T-cell (primary cell): ENCODE data around the gene RCN2. TPM values are rescaled to one million over a fixed set of nuclear protein-coding genes. Genes with fewer than 3 reads are reported as not detected.

Experiments
- ATAC-seq, 4 experiments: fragments of 200-7000 bp in 3 of 4; fragments of 150-1000 bp in 1 of 4; cut with Tn5 transposase; replicated peaks in 1 of 4; 1 replicate in 3 of 4; 2 replicates in 1 of 4; pipeline ENCODE4 v1.10.0; 2021; ENCODE audit warnings: moderate library complexity in 3 of 4, mild to moderate bottlenecking in 2 of 4, moderate number of reproducible peaks in 1 of 4
- CTCF ChIA-PET, 2 donors: fragments of 300-600 bp; sonication (Branson Sonifier 250); formaldehyde crosslinking; loops; one replicate each; lab custom pipeline; 2022; ENCODE audit warnings: antibody characterized with exemption in 2 of 2; lab: Charles Lee
- POLR2A ChIA-PET, 2 donors: fragments of 300-600 bp; sonication (Branson Sonifier 250); formaldehyde crosslinking; loops; one replicate each; lab custom pipeline; 2022; ENCODE audit warnings: antibody characterized with exemption in 2 of 2; lab: Charles Lee
- DNase-seq, 35 experiments: peaks; one replicate each; pipeline versions ENCODE4 v3.0.0 to v3.0.0-alpha.2; 2013 to 2023
- H3K27ac ChIP-seq: one replicate; pipeline ENCODE4 v1.5.1; 2013; ENCODE audit warnings: low read length
- H3K27me3 ChIP-seq, 2 experiments: replicated peaks in 1 of 2; 1 replicate in 1 of 2; 2 replicates in 1 of 2; pipeline versions ENCODE4 v1.6.1 to v1.7.0; 2013; ENCODE audit warnings: low read length in 1 of 2, mixed read lengths in 1 of 2; ENCODE audit not compliant: control insufficient read depth in 2 of 2, insufficient read depth in 2 of 2; ENCODE audit errors: extremely low read depth in 1 of 2
- H3K36me3 ChIP-seq, 2 donors: 1 replicate in 1 of 2; 2 replicates in 1 of 2; pipeline versions ENCODE4 v1.6.1 to v1.7.0; 2013; ENCODE audit warnings: low read length in 1 of 2; ENCODE audit not compliant: control insufficient read depth in 2 of 2, insufficient read depth in 1 of 2; ENCODE audit errors: extremely low read depth in 1 of 2
- H3K4me1 ChIP-seq, 2 experiments: 1 replicate in 1 of 2; 2 replicates in 1 of 2; pipeline versions ENCODE4 v1.6.1 to v1.7.0; 2013; ENCODE audit warnings: low read length in 2 of 2, mixed read lengths in 1 of 2; ENCODE audit not compliant: insufficient read depth in 2 of 2, control insufficient read depth in 1 of 2; ENCODE audit errors: extremely low read depth in 1 of 2
- H3K4me3 ChIP-seq, 2 donors: 1 replicate in 1 of 2; 2 replicates in 1 of 2; pipeline versions ENCODE4 v1.5.1 to v1.7.0; 2013; ENCODE audit warnings: mild to moderate bottlenecking in 2 of 2, low read length in 1 of 2, moderate library complexity in 1 of 2; ENCODE audit not compliant: control insufficient read depth in 1 of 2; ENCODE audit errors: extremely low read depth in 1 of 2
- H3K9me3 ChIP-seq: 2 replicates; pipeline ENCODE4 v1.7.0; 2013
- H3K27ac Mint-ChIP-seq, 2 donors: one replicate each; pipeline ENCODE4 v1.8.0; 2020 to 2021; ENCODE audit warnings: mild to moderate bottlenecking in 2 of 2, mixed read lengths in 2 of 2
- H3K27me3 Mint-ChIP-seq, 2 donors: one replicate each; pipeline ENCODE4 v1.8.0; 2021 to 2022; ENCODE audit warnings: mixed read lengths in 2 of 2
- H3K36me3 Mint-ChIP-seq: one replicate; pipeline ENCODE4 v1.8.0; 2021; ENCODE audit warnings: mixed read lengths
- H3K4me1 Mint-ChIP-seq, 3 donors: one replicate each; pipeline ENCODE4 v1.8.0; 2020 to 2022; ENCODE audit warnings: mixed read lengths in 3 of 3, mild to moderate bottlenecking in 1 of 3
- H3K4me3 Mint-ChIP-seq, 3 donors: one replicate each; pipeline ENCODE4 v1.8.0; 2020 to 2022; ENCODE audit warnings: mild to moderate bottlenecking in 3 of 3, mixed read lengths in 3 of 3, moderate library complexity in 3 of 3
- H3K9me3 Mint-ChIP-seq, 3 donors: one replicate each; pipeline ENCODE4 v1.8.0; 2020 to 2022; ENCODE audit warnings: mixed read lengths in 3 of 3
- WGBS: methylation state at CpG from one replicate; pipeline ENCODE4 v1.1.5; 2013; ENCODE audit warnings: missing lambda C conversion rate; ENCODE audit not compliant: insufficient coverage; 5-methylcytosine and 5-hydroxymethylcytosine counted together
- total RNA-seq, 35 experiments: library from RNA in 6 of 35; stranded (reverse) in 6 of 35; fragments of 120-200 nt in 1 of 35; gene quantifications; one replicate each; pipeline versions ENCODE4 v1.2.1 to v1.2.4 and lab custom pipeline; 2013 to 2026

The RCN2 gene
- total RNA-seq, 5 donors from 2014 or later (not counting 1 experiment from before 2014, with no cell fraction given), result 20.5 to 26.7 (median 23.7) TPM

DNA sequence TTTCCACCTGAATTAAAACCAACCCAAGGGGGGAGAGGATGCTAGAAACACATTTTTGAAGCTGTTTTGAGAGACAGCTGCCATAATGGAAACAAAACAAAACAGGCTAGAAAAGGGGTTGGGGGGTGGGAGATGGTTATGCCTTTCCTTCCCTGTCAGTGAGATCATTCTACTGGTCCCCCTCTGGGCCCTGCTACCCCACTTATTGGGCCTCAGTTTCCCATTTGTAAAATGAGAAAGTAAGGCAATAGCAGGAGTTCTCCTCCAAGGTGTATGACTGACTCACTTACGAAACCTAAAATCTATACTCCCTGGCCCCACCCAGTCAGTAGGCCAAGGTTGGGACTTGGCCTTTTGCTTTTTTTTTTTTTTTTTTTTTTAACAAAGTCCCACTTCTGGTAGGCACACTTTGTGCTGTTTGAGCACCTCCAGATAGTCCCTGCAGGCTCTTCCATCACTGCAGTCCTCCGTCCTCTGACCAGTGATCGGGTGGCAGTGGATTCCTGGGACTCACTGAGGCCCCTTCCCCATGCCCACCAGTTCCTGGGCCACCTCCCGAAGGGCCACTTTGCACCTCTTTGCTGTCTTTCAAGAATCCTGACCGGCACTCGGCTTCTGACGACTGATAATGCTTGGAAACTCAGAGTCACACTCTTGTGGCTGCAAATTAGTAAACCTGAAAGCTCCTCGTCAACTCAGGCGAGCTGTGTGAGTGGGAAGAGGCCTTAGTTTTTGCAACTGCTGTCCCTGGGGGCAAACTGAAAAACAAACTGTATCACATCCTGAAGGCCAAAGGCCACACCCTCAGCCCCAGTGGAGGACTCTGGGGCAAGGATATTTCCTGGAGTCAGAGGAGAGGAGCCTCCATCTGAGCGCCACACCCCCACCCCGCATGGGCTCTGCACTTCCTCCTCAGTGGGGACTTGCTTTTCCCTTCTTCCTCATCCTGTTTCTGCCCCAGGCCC is 56.6 kb downstream of the RCN2 start:
- no peak overlapping the region for H3K27ac ChIP-seq
- 31% methylated on average over 6 of the region's 11 CpGs for WGBS
- POLR2A ChIA-PET, result no interaction called here

GRCh38 chr15:76988867-76989780 is 57.6 kb downstream of the RCN2 start:
- ATAC-seq (no peak), DNase-seq (no peak)
- H3K36me3 ChIP-seq, result no peaks in the 10 kb centered on the region
- Mint-ChIP-seq H3K27me3 (no peaks in the 10 kb centered on the region), H3K4me1 (peaks cover 35 to 53% (median 43%) of the 10 kb centered on the region in 3 donors), H3K27ac (peak overlapping the region; percentile 88 to 91), H3K4me3 (peak overlapping the region in 2 of 3 donors; percentile 26 to 48), H3K36me3 (no peaks in the 10 kb centered on the region), H3K9me3 (no peaks in the 10 kb centered on the region)
- peaks cover 0 to 3% of the 10 kb centered on the region in 2 experiments for H3K27me3 ChIP-seq
- POLR2A ChIA-PET, result no interaction called here
- no peak overlapping the region for H3K27ac ChIP-seq
- 93% methylated on average over 7 of the region's 12 CpGs for WGBS
- H3K4me1 ChIP-seq, result peaks cover 12 to 46% of the 10 kb centered on the region in 2 experiments
- CTCF ChIA-PET, result interaction anchor here in 1 of 2 donors (0.6 kb wide), 1 partner anchor 11 kb away, joined by 6 read pairs; no protein-coding TSS in a partner anchor
- H3K4me3 ChIP-seq, result no peak overlapping the region
- H3K9me3 ChIP-seq, result no peaks in the 10 kb centered on the region

More for the DNA sequence above, 56.6 kb downstream of the RCN2 start:
- Histone ChIP-seq H3K36me3 (no peaks in the 10 kb centered on the region), H3K27me3 (peaks cover 0 to 3% of the 10 kb centered on the region in 2 experiments), H3K9me3 (no peaks in the 10 kb centered on the region), H3K4me1 (peaks cover 6 to 36% of the 10 kb centered on the region in 2 experiments), H3K4me3 (no peak overlapping the region)
- H3K4me1 Mint-ChIP-seq, result peaks cover 25 to 44% (median 34%) of the 10 kb centered on the region in 3 donors
- ATAC-seq (peak in 1 of 4 experiments; percentile 32), DNase-seq (peak in 1 of 35 experiments; percentile 23)
- H3K27me3 Mint-ChIP-seq, result no peaks in the 10 kb centered on the region
- H3K27ac Mint-ChIP-seq, result peak overlapping the region; percentile 88 to 91
- H3K4me3 Mint-ChIP-seq, result peak overlapping the region; percentile 26 to 48 (median 37)
- no peaks in the 10 kb centered on the region for H3K9me3 Mint-ChIP-seq
- no peaks in the 10 kb centered on the region for H3K36me3 Mint-ChIP-seq
- CTCF ChIA-PET, result interaction anchor here in 1 of 2 donors (0.6 kb wide), 1 partner anchor 10 kb away, joined by 6 read pairs; no protein-coding TSS in a partner anchor

GRCh38 chr15:76991048-76991447 is 59.5 kb downstream of the RCN2 start:
- Mint-ChIP-seq H3K4me1 (peaks cover 46 to 66% (median 51%) of the 10 kb centered on the region in 3 donors), H3K4me3 (no peak overlapping the region), H3K27ac (peak overlapping the region; percentile 16 to 26), H3K9me3 (no peaks in the 10 kb centered on the region), H3K36me3 (no peaks in the 10 kb centered on the region), H3K27me3 (no peaks in the 10 kb centered on the region)
- H3K9me3 ChIP-seq, result no peaks in the 10 kb centered on the region
- peaks cover 18 to 61% of the 10 kb centered on the region in 2 experiments for H3K4me1 ChIP-seq
- H3K27ac ChIP-seq, result no peak overlapping the region
- DNase-seq (peak in 1 of 35 experiments; percentile 4), ATAC-seq (no peak)
- 97% methylated on average over 5 of the region's 7 CpGs for WGBS
- ChIA-PET POLR2A (no interaction called here), CTCF (no interaction called here)
- H3K4me3 ChIP-seq, result no peak overlapping the region
- H3K27me3 ChIP-seq, result peaks cover 0 to 3% of the 10 kb centered on the region in 2 experiments
- H3K36me3 ChIP-seq, result no peaks in the 10 kb centered on the region

- H3K27me3 Mint-ChIP-seq, result no peaks in the 10 kb centered on the region
- H3K36me3 ChIP-seq, result no peaks in the 10 kb centered on the region
- H3K27ac Mint-ChIP-seq, result peak overlapping the region; percentile 98 to 99
- no peaks in the 10 kb centered on the region for H3K9me3 Mint-ChIP-seq
- no peak overlapping the region for H3K27ac ChIP-seq
- ATAC-seq, result no peak
- CTCF ChIA-PET, result interaction anchor here in 1 of 2 donors (0.6 kb wide), 1 partner anchor 20 kb away, joined by 3 read pairs; no protein-coding TSS in a partner anchor
- peaks cover 44 to 68% (median 49%) of the 10 kb centered on the region in 3 donors for H3K4me1 Mint-ChIP-seq
- peaks cover 22 to 66% of the 10 kb centered on the region in 2 experiments for H3K4me1 ChIP-seq
- peaks cover 0 to 3% of the 10 kb centered on the region in 2 experiments for H3K27me3 ChIP-seq
- no peak overlapping the region for H3K4me3 Mint-ChIP-seq
- DNase-seq, result peak in 1 of 35 experiments; percentile 3
- WGBS, result 98% methylated on average over 6 of the region's 9 CpGs
- H3K4me3 ChIP-seq, result no peak overlapping the region
- POLR2A ChIA-PET, result no interaction called here
- no peaks in the 10 kb centered on the region for H3K36me3 Mint-ChIP-seq
- no peaks in the 10 kb centered on the region for H3K9me3 ChIP-seq
Measured at GRCh38 chr15:76991741-76992645, 60.4 kb downstream of the RCN2 start.

DNA sequence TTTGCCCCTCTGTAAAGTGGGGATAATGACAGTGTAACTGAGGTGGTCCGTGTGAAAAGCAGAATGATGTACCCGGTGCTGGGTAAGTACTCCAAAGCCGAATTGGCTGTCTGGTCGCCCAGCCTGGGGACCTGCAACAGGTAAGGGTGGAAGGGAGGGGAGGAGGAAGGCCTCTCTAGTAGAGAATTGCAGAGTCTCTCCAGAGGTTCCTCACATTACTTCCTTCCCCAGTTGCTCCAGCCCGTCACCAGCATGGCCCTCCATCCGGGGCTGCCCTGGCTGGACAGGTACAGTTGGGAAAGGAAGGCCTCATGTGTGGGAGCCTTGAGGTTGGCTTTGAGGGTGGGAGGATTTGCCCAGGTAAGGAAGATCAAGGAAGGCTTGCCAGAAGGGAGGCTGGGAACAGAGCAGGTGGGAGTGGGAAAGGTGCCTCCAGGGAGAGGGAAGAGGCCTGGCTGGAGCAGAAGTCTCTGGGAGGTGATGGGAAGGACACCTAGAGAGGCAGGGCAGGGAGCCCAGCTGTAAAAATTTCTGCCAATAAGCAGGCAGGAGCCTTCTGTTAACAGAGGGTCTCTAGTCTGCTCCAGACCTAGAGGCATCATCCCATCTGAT is 61.7 kb downstream of the RCN2 start:
- ChIA-PET CTCF (interaction anchor here (1.0 to 2.2 kb wide), 5 partner anchors 20 to 32 kb away, joined by 3 to 12 read pairs (median 4); no protein-coding TSS in a partner anchor), POLR2A (no interaction called here)
- Mint-ChIP-seq H3K9me3 (no peaks in the 10 kb centered on the region), H3K4me3 (peak overlapping the region; percentile 21 to 96 (median 32)), H3K27ac (peak overlapping the region; percentile 98 to 99), H3K36me3 (no peaks in the 10 kb centered on the region), H3K4me1 (peaks cover 48 to 69% (median 56%) of the 10 kb centered on the region in 3 donors), H3K27me3 (no peaks in the 10 kb centered on the region)
- Histone ChIP-seq H3K4me1 (peaks cover 30 to 67% of the 10 kb centered on the region in 2 experiments), H3K4me3 (no peak overlapping the region), H3K9me3 (no peaks in the 10 kb centered on the region), H3K27ac (peak overlapping the region; percentile 88), H3K27me3 (peaks cover 0 to 3% of the 10 kb centered on the region in 2 experiments), H3K36me3 (peaks cover 0 to under 1% of the 10 kb centered on the region in 2 donors)
- 96% methylated on average over 4 of the region's 6 CpGs for WGBS
- ATAC-seq (no peak), DNase-seq (peak in 1 of 35 experiments; percentile 4)
